ENCODE data around the gene CEACAM1. TPM values are rescaled to one million over a fixed set of nuclear protein-coding genes. Genes with fewer than 3 reads are reported as not detected.

The CEACAM1 gene
- total RNA-seq, 2 experiments from 2014 or later: 1.2 to 2.0 TPM

GRCh38 chr19:42568006-42568405 lies 39.7 kb upstream of the CEACAM1 start:
- no peaks in the 10 kb centered on the region for H3K36me3 Mint-ChIP-seq (ENCODE audit: low read depth)
- peak in 1 of 14 experiments; percentile 14 for DNase-seq
- ChIA-PET CTCF (no interaction called here), POLR2A (no interaction called here)
- ATAC-seq (ENCODE audit: poor library complexity): no peak
- no peaks in the 10 kb centered on the region for H3K9me3 Mint-ChIP-seq
- TF ChIP-seq CTCF (IDR thresholded peaks at IDR 0.05): no peak
- Histone ChIP-seq H3K27ac (ENCODE audit: low read depth in 1 of 2, low read length in 2 of 2) (no peak overlapping the region), H3K9me3 (ENCODE audit: control insufficient read depth in 1 of 2, insufficient read depth in 1 of 2, low read length in 2 of 2) (no peaks in the 10 kb centered on the region), H3K27me3 (ENCODE audit: control insufficient read depth in 1 of 2, insufficient read depth in 2 of 2, low read length in 2 of 2) (no peaks in the 10 kb centered on the region), H3K4me1 (ENCODE audit: insufficient read depth, low read length) (peaks cover 3% of the 10 kb centered on the region), H3K36me3 (ENCODE audit: insufficient read depth, low read length) (no peaks in the 10 kb centered on the region), H3K4me3 (ENCODE audit: low read length) (no peak overlapping the region)
- peaks cover 19% of the 10 kb centered on the region for H3K27me3 Mint-ChIP-seq
- no peak overlapping the region for H3K4me3 Mint-ChIP-seq
- no peaks in the 10 kb centered on the region for H3K4me1 Mint-ChIP-seq (ENCODE audit: low read depth)
- intact Hi-C loops (cut with DNase I, micrococcal nuclease): no loop called here
- H3K27ac Mint-ChIP-seq: no peak overlapping the region

- Histone ChIP-seq H3K27ac (ENCODE audit: low read depth in 1 of 2, low read length in 2 of 2) (no peak overlapping the region), H3K36me3 (ENCODE audit: insufficient read depth, low read length) (no peaks in the 10 kb centered on the region), H3K9me3 (ENCODE audit: control insufficient read depth in 1 of 2, insufficient read depth in 1 of 2, low read length in 2 of 2) (no peaks in the 10 kb centered on the region), H3K4me1 (ENCODE audit: insufficient read depth, low read length) (peaks cover 3% of the 10 kb centered on the region), H3K4me3 (ENCODE audit: low read length) (no peak overlapping the region), H3K27me3 (ENCODE audit: control insufficient read depth in 1 of 2, insufficient read depth in 2 of 2, low read length in 2 of 2) (no peaks in the 10 kb centered on the region)
- Mint-ChIP-seq H3K4me1 (ENCODE audit: low read depth) (no peaks in the 10 kb centered on the region), H3K27me3 (peaks cover 17% of the 10 kb centered on the region), H3K36me3 (ENCODE audit: low read depth) (no peaks in the 10 kb centered on the region), H3K4me3 (no peak overlapping the region), H3K9me3 (no peaks in the 10 kb centered on the region), H3K27ac (no peak overlapping the region)
- CTCF ChIA-PET: no interaction called here
- POLR2A ChIA-PET: no interaction called here
- DNase-seq (no peak), ATAC-seq (ENCODE audit: poor library complexity) (no peak)
- intact Hi-C loops (cut with DNase I, micrococcal nuclease): loop anchor here in 1 of 2 experiments (1.0 kb wide), 1 partner anchor 117 kb away; no protein-coding TSS in a partner anchor
- TF ChIP-seq CTCF (IDR thresholded peaks at IDR 0.05): no peak
Measured at GRCh38 chr19:42567567-42567966, 39.3 kb upstream of the CEACAM1 start.

GRCh38 chr19:42563352-42564210 lies 35.3 kb upstream of the CEACAM1 start:
- intact Hi-C loops (cut with DNase I, micrococcal nuclease): no loop called here
- no peak overlapping the region for H3K4me3 Mint-ChIP-seq
- peaks cover 20% of the 10 kb centered on the region for H3K27me3 Mint-ChIP-seq
- Histone ChIP-seq H3K36me3 (ENCODE audit: insufficient read depth, low read length) (no peaks in the 10 kb centered on the region), H3K9me3 (ENCODE audit: control insufficient read depth in 1 of 2, insufficient read depth in 1 of 2, low read length in 2 of 2) (no peaks in the 10 kb centered on the region), H3K4me1 (ENCODE audit: insufficient read depth, low read length) (peaks cover 3% of the 10 kb centered on the region), H3K4me3 (ENCODE audit: low read length) (no peak overlapping the region), H3K27ac (ENCODE audit: low read depth in 1 of 2, low read length in 2 of 2) (no peak overlapping the region), H3K27me3 (ENCODE audit: control insufficient read depth in 1 of 2, insufficient read depth in 2 of 2, low read length in 2 of 2) (no peaks in the 10 kb centered on the region)
- H3K9me3 Mint-ChIP-seq: no peaks in the 10 kb centered on the region
- peak; percentile 60 for ATAC-seq (ENCODE audit: poor library complexity)
- peak; percentile 68 for TF ChIP-seq CTCF (IDR thresholded peaks at IDR 0.05)
- no peaks in the 10 kb centered on the region for H3K4me1 Mint-ChIP-seq (ENCODE audit: low read depth)
- no peak overlapping the region for H3K27ac Mint-ChIP-seq
- DNase-seq: peak in 5 of 14 experiments; percentile 2 to 55 (median 30)
- CTCF ChIA-PET: no interaction called here
- no peaks in the 10 kb centered on the region for H3K36me3 Mint-ChIP-seq (ENCODE audit: low read depth)
- POLR2A ChIA-PET: no interaction called here

All from CD4-positive, alpha-beta T cell (primary cell).